ENCODE data around the gene ISOC2. TPM values are rescaled to one million over a fixed set of nuclear protein-coding genes. Genes with fewer than 3 reads are reported as not detected.
"Not testable (repeated sequence)": the region's sequence is repeated elsewhere in the genome, so short reads cannot be mapped to it uniquely, and the experiment has no call there.

The ISOC2 gene
- total RNA-seq, 1 donor: 41.3 TPM

- no peak overlapping the region for H3K4me3 ChIP-seq (ENCODE audit: low read depth, low read length)
- TF ChIP-seq, protein P1, sequence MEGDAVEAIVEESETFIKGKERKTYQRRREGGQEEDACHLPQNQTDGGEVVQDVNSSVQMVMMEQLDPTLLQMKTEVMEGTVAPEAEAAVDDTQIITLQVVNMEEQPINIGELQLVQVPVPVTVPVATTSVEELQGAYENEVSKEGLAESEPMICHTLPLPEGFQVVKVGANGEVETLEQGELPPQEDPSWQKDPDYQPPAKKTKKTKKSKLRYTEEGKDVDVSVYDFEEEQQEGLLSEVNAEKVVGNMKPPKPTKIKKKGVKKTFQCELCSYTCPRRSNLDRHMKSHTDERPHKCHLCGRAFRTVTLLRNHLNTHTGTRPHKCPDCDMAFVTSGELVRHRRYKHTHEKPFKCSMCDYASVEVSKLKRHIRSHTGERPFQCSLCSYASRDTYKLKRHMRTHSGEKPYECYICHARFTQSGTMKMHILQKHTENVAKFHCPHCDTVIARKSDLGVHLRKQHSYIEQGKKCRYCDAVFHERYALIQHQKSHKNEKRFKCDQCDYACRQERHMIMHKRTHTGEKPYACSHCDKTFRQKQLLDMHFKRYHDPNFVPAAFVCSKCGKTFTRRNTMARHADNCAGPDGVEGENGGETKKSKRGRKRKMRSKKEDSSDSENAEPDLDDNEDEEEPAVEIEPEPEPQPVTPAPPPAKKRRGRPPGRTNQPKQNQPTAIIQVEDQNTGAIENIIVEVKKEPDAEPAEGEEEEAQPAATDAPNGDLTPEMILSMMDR (IDR thresholded peaks at IDR 0.05; ENCODE audit: insufficient read depth, low read length): no peak
- DNase-seq (ENCODE audit: low read depth): no peak
Measured at GRCh38 chr19:55431183-55431582, 30.3 kb downstream of the ISOC2 start.

- TF ChIP-seq, protein P1 (IDR thresholded peaks at IDR 0.05; ENCODE audit: insufficient read depth, low read length): no peak
- DNase-seq (ENCODE audit: low read depth): no peak
Measured at GRCh38 chr19:55426042-55426441, 35.4 kb downstream of the ISOC2 start.

DNA sequence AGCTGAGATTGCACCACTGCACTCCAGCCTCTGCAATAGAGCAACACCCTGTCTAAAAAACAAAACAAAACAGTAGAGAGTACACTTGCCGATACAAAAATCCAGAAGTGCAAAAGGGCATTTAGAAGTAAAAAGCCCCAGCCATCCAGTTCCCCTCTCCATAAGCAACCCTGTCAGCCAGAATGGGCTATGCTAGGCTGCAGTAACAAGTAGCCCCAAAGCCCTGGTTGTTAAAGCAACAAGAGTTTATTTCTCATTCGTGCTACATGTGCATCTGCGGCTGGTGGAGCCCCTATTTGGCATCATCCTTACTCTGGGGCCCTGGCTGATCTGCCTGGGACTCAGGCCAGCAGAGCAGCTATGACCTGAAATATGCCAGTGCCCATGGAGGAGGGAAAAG lies 36.9 kb downstream of the ISOC2 start:
- DNase-seq (ENCODE audit: low read depth): no peak
- TF ChIP-seq, protein P1 (IDR thresholded peaks at IDR 0.05; ENCODE audit: insufficient read depth, low read length): no peak
- H3K4me3 ChIP-seq (ENCODE audit: low read depth, low read length): no peak overlapping the region

More at GRCh38 chr19:55426042-55426441, 35.4 kb downstream of the ISOC2 start:
- H3K4me3 ChIP-seq (ENCODE audit: low read depth, low read length): no peak overlapping the region

DNA sequence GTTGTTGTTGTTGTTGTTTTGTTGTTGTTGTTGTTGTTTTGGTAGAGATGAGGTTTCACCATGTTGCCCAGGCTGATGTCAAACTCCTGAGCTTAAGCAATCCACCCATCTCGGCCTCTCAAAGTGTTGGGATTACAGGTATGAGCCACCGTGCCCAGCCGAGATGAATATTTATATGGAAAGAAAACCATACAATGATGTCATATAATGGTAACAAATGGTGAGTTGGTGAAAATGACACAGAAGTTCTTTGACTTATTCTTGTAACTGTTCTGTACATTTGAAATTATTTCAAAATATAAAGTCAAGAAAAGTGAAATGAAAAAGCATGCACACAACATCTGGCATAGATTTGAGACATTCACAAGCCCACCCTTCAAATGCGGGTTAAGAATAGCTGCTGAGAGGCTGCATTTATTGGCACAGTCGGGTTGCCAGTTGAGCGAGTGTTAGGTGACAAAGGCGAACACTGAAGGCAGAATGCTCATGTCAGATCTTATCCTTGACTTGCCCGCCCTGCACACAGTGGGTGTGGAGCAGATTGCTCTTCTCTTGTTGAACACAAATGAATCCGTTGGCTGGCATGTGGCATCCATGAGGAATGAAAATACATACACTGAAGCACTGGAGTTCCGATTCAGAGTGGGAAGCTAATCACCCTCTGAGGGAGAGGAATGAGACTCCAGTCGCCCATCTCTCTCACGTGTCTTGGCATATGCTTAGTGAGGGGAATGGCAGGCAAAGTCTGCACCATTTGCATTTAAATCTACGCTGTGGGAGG lies 38.0 kb downstream of the ISOC2 start:
- H3K4me3 ChIP-seq (ENCODE audit: low read depth, low read length): no peak overlapping the region
- no peak for DNase-seq (ENCODE audit: low read depth)
- TF ChIP-seq, protein P1 (IDR thresholded peaks at IDR 0.05; ENCODE audit: insufficient read depth, low read length): no peak

DNA sequence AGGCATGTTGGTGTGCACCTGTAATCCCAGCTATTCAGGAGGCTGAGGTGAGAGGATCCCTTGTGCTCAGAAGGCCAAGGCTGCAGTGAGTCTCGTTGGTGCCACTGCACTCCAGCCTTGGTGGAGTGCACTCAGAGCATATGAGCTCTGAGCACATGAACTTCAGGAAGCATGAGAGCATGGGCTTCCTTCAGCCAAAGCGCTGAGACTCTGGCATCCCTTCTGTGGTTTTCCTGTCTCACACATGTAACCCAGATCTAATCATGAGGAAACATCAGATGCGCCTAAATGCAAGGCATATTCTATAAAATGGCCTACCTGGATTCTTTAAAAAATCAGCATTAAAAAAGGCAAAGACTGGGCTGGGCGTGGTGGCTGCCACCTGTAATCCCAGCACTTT lies 40.2 kb downstream of the ISOC2 start:
- H3K4me3 ChIP-seq (ENCODE audit: low read depth, low read length); DNase-seq (ENCODE audit: low read depth): not testable (repeated sequence)

DNA sequence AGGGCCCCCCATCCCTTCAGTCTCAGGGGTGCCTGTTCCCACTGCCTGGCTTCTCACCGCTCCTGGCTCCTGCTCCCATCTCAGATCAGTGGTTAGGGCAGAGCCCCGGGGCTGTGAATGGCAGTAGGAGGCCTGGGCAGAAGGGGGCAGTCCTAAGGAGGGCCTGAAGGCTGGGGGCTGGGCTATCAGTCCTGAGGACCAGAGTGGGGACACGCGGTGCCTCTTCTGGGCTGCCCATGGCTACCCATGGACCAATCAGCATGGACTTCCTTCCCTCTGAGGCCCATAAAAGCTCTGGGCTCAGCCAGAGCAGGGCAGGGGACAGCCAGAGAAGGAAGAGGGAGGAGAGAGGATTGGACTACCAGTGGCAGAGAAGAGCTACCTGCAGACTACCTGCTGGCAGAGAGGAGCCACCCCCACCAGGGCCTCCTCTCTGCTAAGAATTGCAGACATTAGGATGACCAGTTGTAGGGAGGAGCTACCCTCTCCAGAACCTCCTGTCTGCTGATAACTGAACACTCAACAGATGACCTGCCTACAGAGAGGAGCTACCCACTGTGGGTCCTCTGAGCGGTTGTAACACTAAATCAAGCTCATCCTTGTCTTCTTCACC lies 41.7 kb downstream of the ISOC2 start:
- no peak overlapping the region for H3K4me3 ChIP-seq (ENCODE audit: low read depth, low read length)
- no peak for DNase-seq (ENCODE audit: low read depth)
- TF ChIP-seq, protein P1 (IDR thresholded peaks at IDR 0.05; ENCODE audit: insufficient read depth, low read length): no peak

GRCh38 chr19:55419103-55419502 lies 42.3 kb downstream of the ISOC2 start:
- H3K4me3 ChIP-seq (ENCODE audit: low read depth, low read length): no peak overlapping the region
- TF ChIP-seq, protein P1 (IDR thresholded peaks at IDR 0.05; ENCODE audit: insufficient read depth, low read length): no peak
- DNase-seq (ENCODE audit: low read depth): no peak
